HG03175 (cell line): ENCODE data around the gene DLG4.
A peak's percentile ranks its signal among the peaks of the same experiment; 100 is the strongest.

ENCODE experiments used
- ATAC-seq: cut with Tn5 transposase; IDR thresholded peaks from one replicate; pipeline ENCODE4 v1.9.1; 2021; ENCODE audit warnings: mild to moderate bottlenecking, moderate library complexity; ENCODE audit not compliant: unreplicated experiment

The DLG4 gene

GRCh38 chr17:7215652-7216180, 3.9 kb downstream of the DLG4 start:
- no peak for ATAC-seq

GRCh38 chr17:7215136-7215638, 4.4 kb downstream of the DLG4 start:
- ATAC-seq: no peak

GRCh38 chr17:7214300-7215135, 5.1 kb downstream of the DLG4 start:
- ATAC-seq: peak; percentile 76

- no peak for ATAC-seq
Measured at GRCh38 chr17:7213895-7214299, 5.7 kb downstream of the DLG4 start.

- no peak for ATAC-seq
Measured at GRCh38 chr17:7211491-7212273, 8.0 kb downstream of the DLG4 start.

GRCh38 chr17:7208754-7209460, 10.7 kb downstream of the DLG4 start:
- ATAC-seq: no peak

- no peak for ATAC-seq
Measured at GRCh38 chr17:7208027-7208571, 11.5 kb downstream of the DLG4 start.

GRCh38 chr17:7207120-7208001, 12.3 kb downstream of the DLG4 start:
- ATAC-seq: no peak

- ATAC-seq: no peak
Measured at GRCh38 chr17:7205561-7205960, 14.1 kb downstream of the DLG4 start.

GRCh38 chr17:7204828-7205461, 14.7 kb downstream of the DLG4 start:
- ATAC-seq: peak; percentile 82

- no peak for ATAC-seq
Measured at GRCh38 chr17:7204336-7204735, 15.3 kb downstream of the DLG4 start.

GRCh38 chr17:7203391-7203790, 16.2 kb downstream of the DLG4 start:
- ATAC-seq: no peak

- no peak for ATAC-seq
Measured at GRCh38 chr17:7196651-7197401, 22.8 kb downstream of the DLG4 start.

- ATAC-seq: no peak
Measured at GRCh38 chr17:7195971-7196370, 23.7 kb downstream of the DLG4 start.

GRCh38 chr17:7192271-7192937, 27.2 kb downstream of the DLG4 start:
- ATAC-seq: no peak

- no peak for ATAC-seq
Measured at GRCh38 chr17:7191571-7192270, 27.9 kb downstream of the DLG4 start.

GRCh38 chr17:7191069-7191468, 28.6 kb downstream of the DLG4 start:
- ATAC-seq: no peak
